ENCODE data around the gene LRIT1.
A peak's percentile ranks its signal among the peaks of the same experiment; 100 is the strongest.
"Not testable (repeated sequence)": the region's sequence is repeated elsewhere in the genome, so short reads cannot be mapped to it uniquely, and the experiment has no call there.

Gene LRIT1

GRCh38 chr10:84241185-84241790, at the start of gene LRIT1:
TSS of gene LRIT1 (minus strand) at chr10:84241546. CDS start at chr10:84241439, 107 bp downstream.
- ATAC-seq (no peak), DNase-seq (no peak)

- DNase-seq (no peak), ATAC-seq (no peak)
These were observed 48.9 kb upstream of the LRIT1 start for GRCh38 chr10:84290235-84290634.

GRCh38 chr10:84289521-84290200, 48.3 kb upstream of the LRIT1 start:
- ATAC-seq (no peak), DNase-seq (no peak)

- DNase-seq: no peak
- ATAC-seq: no peak
These were observed 46.8 kb upstream of the LRIT1 start for GRCh38 chr10:84288151-84288550.

GRCh38 chr10:84286695-84287094, 45.3 kb upstream of the LRIT1 start:
- DNase-seq (no peak), ATAC-seq (no peak)

- not testable (repeated sequence) for ATAC-seq, DNase-seq
These were observed 38.6 kb upstream of the LRIT1 start for GRCh38 chr10:84279876-84280475.

- no peak for ATAC-seq
- no peak for DNase-seq
These were observed 29.4 kb upstream of the LRIT1 start for GRCh38 chr10:84270708-84271107.

GRCh38 chr10:84269773-84270172, 28.4 kb upstream of the LRIT1 start:
- no peak for ATAC-seq
- DNase-seq: no peak

GRCh38 chr10:84269162-84269561, 27.8 kb upstream of the LRIT1 start:
- ATAC-seq (no peak), DNase-seq (no peak)

GRCh38 chr10:84267503-84268126, 26.3 kb upstream of the LRIT1 start:
- DNase-seq (peak; percentile 83), ATAC-seq (peak; percentile 75)

- ATAC-seq: no peak
These were observed 24.1 kb upstream of the LRIT1 start for GRCh38 chr10:84265418-84265817.

GRCh38 chr10:84264611-84265141, 23.3 kb upstream of the LRIT1 start:
- ATAC-seq (peak; percentile 89), DNase-seq (peak; percentile 77)

More at GRCh38 chr10:84265418-84265817, 24.1 kb upstream of the LRIT1 start:
- DNase-seq: no peak

- ATAC-seq (no peak), DNase-seq (no peak)
These were observed 22.4 kb upstream of the LRIT1 start for GRCh38 chr10:84263716-84264115.

GRCh38 chr10:84262190-84262956, 21.0 kb upstream of the LRIT1 start:
- no peak for ATAC-seq
- no peak for DNase-seq

- DNase-seq (no peak), ATAC-seq (no peak)
These were observed 20.0 kb upstream of the LRIT1 start for GRCh38 chr10:84261236-84261915.

- ATAC-seq: no peak
These were observed 16.8 kb upstream of the LRIT1 start for GRCh38 chr10:84258034-84258695.

GRCh38 chr10:84257343-84258020, 16.1 kb upstream of the LRIT1 start:
- DNase-seq (no peak), ATAC-seq (no peak)

More at GRCh38 chr10:84258034-84258695, 16.8 kb upstream of the LRIT1 start:
- DNase-seq: no peak

- ATAC-seq (peak; percentile 65), DNase-seq (peak; percentile 70)
These were observed 15.4 kb upstream of the LRIT1 start for GRCh38 chr10:84256510-84257342.
